Measurements from ENCODE around the gene CSNK2A3.

DNA sequence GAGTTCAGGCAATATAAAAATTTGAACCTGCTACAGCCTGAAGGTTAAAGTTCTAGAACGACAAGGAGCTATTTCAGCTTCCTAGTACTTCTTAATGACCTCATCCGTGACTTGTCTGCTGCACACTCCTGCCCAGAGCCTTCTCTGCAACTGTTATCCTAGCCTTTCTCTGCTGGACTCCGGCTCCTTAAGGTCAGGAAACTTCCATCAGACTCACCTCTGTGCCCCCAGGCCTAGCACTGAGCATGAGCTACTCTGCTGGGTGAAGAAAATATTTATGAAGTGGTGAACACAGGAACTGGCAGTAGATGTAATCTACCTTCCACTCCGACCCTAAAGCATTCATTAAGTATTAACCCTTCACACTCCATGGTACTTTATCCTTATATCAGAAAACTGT lies 18.4 kb downstream of the CSNK2A3 start:
- no peak for TF ChIP-seq POLR2AphosphoS5 (IDR thresholded peaks at IDR 0.05; ENCODE audit: low read depth, low read length)
- TF ChIP-seq, protein P1, sequence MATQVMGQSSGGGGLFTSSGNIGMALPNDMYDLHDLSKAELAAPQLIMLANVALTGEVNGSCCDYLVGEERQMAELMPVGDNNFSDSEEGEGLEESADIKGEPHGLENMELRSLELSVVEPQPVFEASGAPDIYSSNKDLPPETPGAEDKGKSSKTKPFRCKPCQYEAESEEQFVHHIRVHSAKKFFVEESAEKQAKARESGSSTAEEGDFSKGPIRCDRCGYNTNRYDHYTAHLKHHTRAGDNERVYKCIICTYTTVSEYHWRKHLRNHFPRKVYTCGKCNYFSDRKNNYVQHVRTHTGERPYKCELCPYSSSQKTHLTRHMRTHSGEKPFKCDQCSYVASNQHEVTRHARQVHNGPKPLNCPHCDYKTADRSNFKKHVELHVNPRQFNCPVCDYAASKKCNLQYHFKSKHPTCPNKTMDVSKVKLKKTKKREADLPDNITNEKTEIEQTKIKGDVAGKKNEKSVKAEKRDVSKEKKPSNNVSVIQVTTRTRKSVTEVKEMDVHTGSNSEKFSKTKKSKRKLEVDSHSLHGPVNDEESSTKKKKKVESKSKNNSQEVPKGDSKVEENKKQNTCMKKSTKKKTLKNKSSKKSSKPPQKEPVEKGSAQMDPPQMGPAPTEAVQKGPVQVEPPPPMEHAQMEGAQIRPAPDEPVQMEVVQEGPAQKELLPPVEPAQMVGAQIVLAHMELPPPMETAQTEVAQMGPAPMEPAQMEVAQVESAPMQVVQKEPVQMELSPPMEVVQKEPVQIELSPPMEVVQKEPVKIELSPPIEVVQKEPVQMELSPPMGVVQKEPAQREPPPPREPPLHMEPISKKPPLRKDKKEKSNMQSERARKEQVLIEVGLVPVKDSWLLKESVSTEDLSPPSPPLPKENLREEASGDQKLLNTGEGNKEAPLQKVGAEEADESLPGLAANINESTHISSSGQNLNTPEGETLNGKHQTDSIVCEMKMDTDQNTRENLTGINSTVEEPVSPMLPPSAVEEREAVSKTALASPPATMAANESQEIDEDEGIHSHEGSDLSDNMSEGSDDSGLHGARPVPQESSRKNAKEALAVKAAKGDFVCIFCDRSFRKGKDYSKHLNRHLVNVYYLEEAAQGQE (IDR thresholded peaks at IDR 0.05; ENCODE audit: insufficient read depth in 1 of 2, low read depth in 2 of 2, low read length in 2 of 2): 0 out of 4 replicates have a peak, but pooled peaks of 1 of the 2 experiments have one; percentile 37
- no peak for TF ChIP-seq TAF1 (IDR thresholded peaks at IDR 0.05; ENCODE audit: borderline replicate concordance, insufficient read depth, low read length)
- no peak for TF ChIP-seq FOXP2 (optimal IDR thresholded peaks at IDR 0.05; ENCODE audit: borderline replicate concordance, extremely low read depth, extremely low read length, insufficient read depth)
